HepG2 (cell line): ENCODE data around the gene SAMD14. TPM values are rescaled to one million over a fixed set of nuclear protein-coding genes. Genes with fewer than 3 reads are reported as not detected.

Experiments
- ARNT2 ChIP-seq: sonication (generic); formaldehyde crosslinking; IDR thresholded peaks from 2 replicates; pipeline ENCODE4 v1.8.0; 2022; ENCODE audit warnings: mild to moderate bottlenecking, low read depth, missing genetic modification reagents, moderate library complexity
- ASH2L ChIP-seq: fragments of 300-600, 200-600 bp; sonication (generic); IDR thresholded peaks from 2 replicates; pipeline ENCODE4 v1.7.0; 2017; ENCODE audit warnings: low read depth, mild to moderate bottlenecking, moderate library complexity, mixed read lengths, low read length; ENCODE audit not compliant: insufficient read length
- KDM6A ChIP-seq: IDR thresholded peaks from 2 replicates; pipeline ENCODE4 v1.6.1; 2016; ENCODE audit warnings: low read depth
- MNT ChIP-seq: fragments of 450-650 bp; IDR thresholded peaks from 2 replicates; pipeline ENCODE4 v1.6.1; 2016
- MTF2 ChIP-seq: sonication (generic); formaldehyde crosslinking; IDR thresholded peaks from 2 replicates; pipeline ENCODE4 v1.5.0; 2020; ENCODE audit warnings: missing genetic modification reagents, borderline replicate concordance
- NFE2L1 ChIP-seq: sonication (generic); formaldehyde crosslinking; IDR thresholded peaks from 2 replicates; pipeline ENCODE4 v1.4.0; 2020; ENCODE audit warnings: missing genetic modification reagents, mild to moderate bottlenecking, borderline replicate concordance
- PAXIP1 ChIP-seq: sonication (generic); formaldehyde crosslinking; conservative IDR thresholded peaks from 2 replicates; pipeline ENCODE4 v1.4.0; 2020; ENCODE audit warnings: mild to moderate bottlenecking, missing genetic modification reagents, moderate library complexity
- SAP130 ChIP-seq: IDR thresholded peaks from 2 replicates; pipeline ENCODE4 v1.6.1; 2016; ENCODE audit warnings: low read depth
- ZFP90 ChIP-seq: sonication (generic); formaldehyde crosslinking; IDR thresholded peaks from 2 replicates; pipeline ENCODE4 v1.8.0; 2022; ENCODE audit warnings: missing genetic modification reagents, mild to moderate bottlenecking, inconsistent platforms, borderline replicate concordance
- ZMAT5 ChIP-seq: sonication (generic); formaldehyde crosslinking; IDR thresholded peaks from 2 replicates; pipeline ENCODE4 v1.5.0; 2020; ENCODE audit warnings: mild to moderate bottlenecking, low read depth, missing genetic modification reagents, borderline replicate concordance
- ZNF446 ChIP-seq: sonication (generic); formaldehyde crosslinking; IDR thresholded peaks from 2 replicates; pipeline ENCODE4 v1.5.0; 2020; ENCODE audit warnings: mild to moderate bottlenecking, missing genetic modification reagents
- ZNF646 ChIP-seq: sonication (generic); formaldehyde crosslinking; IDR thresholded peaks from 2 replicates; pipeline ENCODE4 v1.9.0; 2021; ENCODE audit warnings: mild to moderate bottlenecking, missing genetic modification reagents
- polyA plus RNA-seq, 8 experiments: library from polyadenylated mRNA; depleted of rRNA in 3 of 8; stranded (reverse) in 7 of 8; unstranded in 1 of 8; fragments of >200 nt; fragmentation: Illumina TruSeq in 4 of 8; extraction: Trizol in 4 of 8; gene quantifications; 2 replicates each; pipeline versions ENCODE4 v1.2.1 to v1.2.3, GENCODE V29; 2011 to 2016; ENCODE audit warnings: low read depth in 4 of 8, missing spikeins in 1 of 8, mixed read lengths in 1 of 8; ENCODE audit not compliant: insufficient read depth in 1 of 8
- total RNA-seq, 5 experiments: library from RNA; depleted of rRNA; stranded (reverse); fragments of >200 nt; fragmentation: Illumina TruSeq; extraction: Trizol; gene quantifications; 2 replicates each; pipeline ENCODE4 v1.2.3, GENCODE V29; 2016; ENCODE audit warnings: low read depth in 1 of 5
- TF ChIP-seq, protein P1 (sequence below): sonication (generic); formaldehyde crosslinking; IDR thresholded peaks from 2 replicates; pipeline ENCODE4 v1.4.0; 2020; ENCODE audit warnings: mild to moderate bottlenecking, missing genetic modification reagents

SAMD14 gene
- total and polyA plus RNA-seq, 2 of the 13 experiments (the other 11 are each of a cell fraction or from before 2014, with no cell fraction given) = 0.07 to 0.22 TPM

GRCh38 chr17:50146927-50147665, 17.1 kb upstream of the SAMD14 start (continued):
- TF ChIP-seq PAXIP1 (CRISPR knock-in tag) = 0 out of 2 replicates have a peak, but pooled peaks have one; percentile 34
- TF ChIP-seq SAP130 (CRISPR knock-in tag) = 0 out of 2 replicates have a peak, but pooled peaks have one; percentile 32
- no peak for TF ChIP-seq ARNT2 (CRISPR knock-in tag)
- no peak for TF ChIP-seq ZMAT5
- no peak for TF ChIP-seq ASH2L
- 0 out of 2 replicates have a peak, but pooled peaks have one; percentile 10 for TF ChIP-seq ZNF446 (CRISPR knock-in tag)
- 0 out of 2 replicates have a peak, but pooled peaks have one; percentile 29 for TF ChIP-seq ZFP90 (CRISPR knock-in tag)
- 0 out of 2 replicates have a peak, but pooled peaks have one; percentile 18 for TF ChIP-seq ZNF646 (CRISPR knock-in tag)
- no peak for TF ChIP-seq MNT
- no peak for TF ChIP-seq KDM6A (CRISPR knock-in tag)
- TF ChIP-seq, protein P1, sequence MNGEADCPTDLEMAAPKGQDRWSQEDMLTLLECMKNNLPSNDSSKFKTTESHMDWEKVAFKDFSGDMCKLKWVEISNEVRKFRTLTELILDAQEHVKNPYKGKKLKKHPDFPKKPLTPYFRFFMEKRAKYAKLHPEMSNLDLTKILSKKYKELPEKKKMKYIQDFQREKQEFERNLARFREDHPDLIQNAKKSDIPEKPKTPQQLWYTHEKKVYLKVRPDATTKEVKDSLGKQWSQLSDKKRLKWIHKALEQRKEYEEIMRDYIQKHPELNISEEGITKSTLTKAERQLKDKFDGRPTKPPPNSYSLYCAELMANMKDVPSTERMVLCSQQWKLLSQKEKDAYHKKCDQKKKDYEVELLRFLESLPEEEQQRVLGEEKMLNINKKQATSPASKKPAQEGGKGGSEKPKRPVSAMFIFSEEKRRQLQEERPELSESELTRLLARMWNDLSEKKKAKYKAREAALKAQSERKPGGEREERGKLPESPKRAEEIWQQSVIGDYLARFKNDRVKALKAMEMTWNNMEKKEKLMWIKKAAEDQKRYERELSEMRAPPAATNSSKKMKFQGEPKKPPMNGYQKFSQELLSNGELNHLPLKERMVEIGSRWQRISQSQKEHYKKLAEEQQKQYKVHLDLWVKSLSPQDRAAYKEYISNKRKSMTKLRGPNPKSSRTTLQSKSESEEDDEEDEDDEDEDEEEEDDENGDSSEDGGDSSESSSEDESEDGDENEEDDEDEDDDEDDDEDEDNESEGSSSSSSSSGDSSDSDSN (CRISPR knock-in tag) = 0 out of 2 replicates have a peak, but pooled peaks have one; percentile 23
- no peak for TF ChIP-seq NFE2L1 (CRISPR knock-in tag)
- TF ChIP-seq MTF2 = no peak
